Pancreas (tissue), 10 donors: ENCODE results near the gene THNSL1. TPM values are rescaled to one million over a fixed set of nuclear protein-coding genes. Genes with fewer than 3 reads are reported as not detected.
A peak's percentile ranks its signal among the peaks of the same experiment; 100 is the strongest.

ENCODE experiments used
- ATAC-seq, 4 donors: fragments of 200-7000 bp; cut with Tn5 transposase; one replicate each; pipeline versions ENCODE4 v1.8.0 to v1.9.1; 2020; ENCODE audit warnings: mild to moderate bottlenecking in 4 of 4, moderate library complexity in 4 of 4
- DNase-seq, 6 donors: peaks; one replicate each; pipeline ENCODE4 v3.0.0-alpha.2; 2020
- FAIRE-seq: peaks from 2 replicates; lab custom pipeline; 2012; peaks lifted over from hg19 to GRCh38; lab: Jason Lieb, UNC
- H3K27ac ChIP-seq, 4 donors: fragments of 200-600 bp; sonication (generic); 1 replicate in 3 of 4; 2 replicates in 1 of 4; pipeline versions ENCODE4 v1.5.0 to v1.8.0; 2020
- H3K27me3 ChIP-seq, 4 donors: fragments of 200-600 bp; one replicate each; pipeline ENCODE4 v1.8.0; 2021
- H3K36me3 ChIP-seq, 3 donors: fragments of 200-600 bp; sonication (generic) in 1 of 3; one replicate each; pipeline versions ENCODE4 v1.5.0 to v1.8.0; 2020 to 2021
- H3K4me1 ChIP-seq, 3 donors: fragments of 200-600 bp; one replicate each; pipeline ENCODE4 v1.8.0; 2021
- H3K4me3 ChIP-seq, 4 donors: fragments of 200-600 bp; sonication (generic) in 2 of 4; one replicate each; pipeline versions ENCODE4 v1.5.0 to v1.8.0; 2020 to 2021
- H3K9me3 ChIP-seq, 4 donors: fragments of 200-600 bp; one replicate each; pipeline ENCODE4 v1.8.0; 2021
- CTCF ChIP-seq, 4 donors: fragments of 200-600 bp; sonication (generic) in 3 of 4; IDR thresholded peaks; one replicate each; pipeline versions ENCODE4 v1.5.0 to v1.8.0; 2021; ENCODE audit warnings: antibody characterized with exemption in 4 of 4
- WGBS, 2 donors: extraction: QIAGEN DNeasy Blood & Tissue Kit; methylation state at CpG; one replicate each; pipeline ENCODE4 v1.1.7; 2013; 5-methylcytosine and 5-hydroxymethylcytosine counted together
- intact Hi-C, 3 donors: fragments of 100-400 bp; cut with DNase I; formaldehyde crosslinking; loops; one replicate each; pipeline versions ENCODE4 v1.11.1 to v1.14.2; 2022
- polyA plus RNA-seq, 2 donors: library from polyadenylated mRNA; stranded (reverse); fragments of 200-250 nt; gene quantifications; one replicate each; pipeline ENCODE4 v1.2.3, GENCODE V29; 2013
- total RNA-seq, 6 donors: library from RNA; stranded (reverse); fragmentation: NEBNext Ultra II Directional in 4 of 6; extraction: Animal tissue kit (Norgen Biotek cat#: 25700) in 4 of 6; gene quantifications; one replicate each; pipeline versions ENCODE4 v1.2.1 to v1.2.4, GENCODE V29; 2021 to 2023
- donor health status: healthy with polysubstance abuse.
- donor health status: DM: no; HTN: no; CAD: no; lungs with moderate emphysema.
- donor health status: DM: no; HTN: no; CAD: no.
- donor health status: control.
- donor health status: control.
- donor health status: Bipolar disorder and iron deficiency.
- donor health status: DM: yes; HTN: yes; CAD: no.
- donor health status: DM: no; HTN: no; CAD: no.
- donor health status: DM: no; HTN: no; CAD: no.
- donor health status: DM: yes; HTN: yes; CAD: no.

Gene THNSL1
- total and polyA plus RNA-seq, 8 donors = 1.6 to 4.1 (median 2.9) TPM

GRCh38 chr10:25015828-25016375 is 510 bp upstream of the THNSL1 start, which contains the start of gene ENKUR:
Gene ENKUR, minus strand, starts transcription at chr10:25016158. Its CDS starts 222 bp downstream, at chr10:25015936.
- peak; percentile 56 to 78 (median 70) for ATAC-seq
- 0% methylated on average over 16 of the region's 16 CpGs for WGBS, 2 donors
- FAIRE-seq = no peak
- no peak for TF ChIP-seq CTCF (IDR thresholded peaks at IDR 0.05)
- Histone ChIP-seq H3K9me3 (no peaks in the 10 kb centered on the region), H3K27me3 (no peaks in the 10 kb centered on the region), H3K36me3 (no peaks in the 10 kb centered on the region), H3K4me1 (peaks cover 0 to 9% (median 8%) of the 10 kb centered on the region in 3 donors), H3K27ac (peak within 1 kb of the TSS; percentile 92 to 94 (median 92)), H3K4me3 (peak within 1 kb of the TSS; percentile 55 to 64 (median 56))
- intact Hi-C loops = no loop called here
- peak; percentile 92 to 95 (median 94) for DNase-seq

GRCh38 chr10:25017154-25017590 is 760 bp downstream of the THNSL1 start:
- Histone ChIP-seq H3K27me3 (no peaks in the 10 kb centered on the region), H3K9me3 (no peaks in the 10 kb centered on the region), H3K27ac (peak overlapping the region; percentile 92 to 94 (median 92)), H3K4me3 (peak overlapping the region; percentile 55 to 64 (median 56)), H3K36me3 (no peaks in the 10 kb centered on the region), H3K4me1 (peaks cover 0 to 9% (median 8%) of the 10 kb centered on the region in 3 donors)
- TF ChIP-seq CTCF (IDR thresholded peaks at IDR 0.05) = no peak
- FAIRE-seq (no peak), DNase-seq (peak in 1 of 6 donors; percentile 5), ATAC-seq (peak; percentile 1 to 6 (median 4))
- intact Hi-C loops = no loop called here
- WGBS, 2 donors = 2 to 3% methylated on average over 10 of the region's 10 CpGs

GRCh38 chr10:25017661-25018060 is 1.2 kb downstream of the THNSL1 start:
- DNase-seq (no peak), FAIRE-seq (no peak), ATAC-seq (no peak)
- peaks cover 0 to 9% (median 8%) of the 10 kb centered on the region in 3 donors for H3K4me1 ChIP-seq
- H3K36me3 ChIP-seq = no peaks in the 10 kb centered on the region
- no peaks in the 10 kb centered on the region for H3K27me3 ChIP-seq
- no peaks in the 10 kb centered on the region for H3K9me3 ChIP-seq
- H3K27ac ChIP-seq = peak overlapping the region; percentile 92 to 94 (median 92)
- WGBS, 2 donors = 51 to 58% methylated on average over 6 of the region's 6 CpGs
- TF ChIP-seq CTCF (IDR thresholded peaks at IDR 0.05) = no peak
- peak overlapping the region in 3 of 4 donors; percentile 55 to 57 (median 56) for H3K4me3 ChIP-seq
- intact Hi-C loops = no loop called here

GRCh38 chr10:25018703-25019102 is 2.3 kb downstream of the THNSL1 start:
- H3K9me3 ChIP-seq = no peaks in the 10 kb centered on the region
- H3K27me3 ChIP-seq = no peaks in the 10 kb centered on the region
- no peak for TF ChIP-seq CTCF (IDR thresholded peaks at IDR 0.05)
- H3K4me3 ChIP-seq = no peak overlapping the region
- FAIRE-seq (no peak), ATAC-seq (no peak), DNase-seq (no peak)
- 92 to 96% methylated on average over 3 of the region's 3 CpGs for WGBS, 2 donors
- peaks cover 0 to 9% (median 8%) of the 10 kb centered on the region in 3 donors for H3K4me1 ChIP-seq
- intact Hi-C loops = no loop called here
- no peak overlapping the region for H3K27ac ChIP-seq
- H3K36me3 ChIP-seq = peaks cover 0 to 6% (median 0%) of the 10 kb centered on the region in 3 donors

- peaks cover 0 to 6% (median 0%) of the 10 kb centered on the region in 3 donors for H3K36me3 ChIP-seq
- H3K27ac ChIP-seq = no peak overlapping the region
- DNase-seq (no peak), ATAC-seq (no peak), FAIRE-seq (no peak)
- intact Hi-C loops = loop anchor here in 1 of 3 donors (10.0 kb wide), 1 partner anchor 52 kb away; no protein-coding TSS in a partner anchor
- TF ChIP-seq CTCF (IDR thresholded peaks at IDR 0.05) = no peak
- no peaks in the 10 kb centered on the region for H3K27me3 ChIP-seq
- 78 to 79% methylated on average over 3 of the region's 3 CpGs for WGBS, 2 donors
- H3K9me3 ChIP-seq = no peaks in the 10 kb centered on the region
- H3K4me3 ChIP-seq = no peak overlapping the region
- H3K4me1 ChIP-seq = peaks cover 0 to under 1% (median under 1%) of the 10 kb centered on the region in 3 donors
Observed at GRCh38 chr10:25023278-25023677, 6.9 kb downstream of the THNSL1 start.
